Activated CD8-positive, alpha-beta memory T cell treated with anti-CD3 and anti-CD28 coated beads for 1 hour (primary cell): ENCODE data around the gene COL20A1.
A peak's percentile ranks its signal among the peaks of the same experiment; 100 is the strongest.
"Not testable (repeated sequence)": the region's sequence is repeated elsewhere in the genome, so short reads cannot be mapped to it uniquely, and the experiment has no call there.

Experiments
- DNase-seq, 2 donors: peaks; one replicate each; pipeline ENCODE4 v3.0.0-alpha.2; 2020; ENCODE audit warnings: low read depth in 1 of 2; ENCODE audit errors: extremely low read depth in 1 of 2

Gene COL20A1

DNA sequence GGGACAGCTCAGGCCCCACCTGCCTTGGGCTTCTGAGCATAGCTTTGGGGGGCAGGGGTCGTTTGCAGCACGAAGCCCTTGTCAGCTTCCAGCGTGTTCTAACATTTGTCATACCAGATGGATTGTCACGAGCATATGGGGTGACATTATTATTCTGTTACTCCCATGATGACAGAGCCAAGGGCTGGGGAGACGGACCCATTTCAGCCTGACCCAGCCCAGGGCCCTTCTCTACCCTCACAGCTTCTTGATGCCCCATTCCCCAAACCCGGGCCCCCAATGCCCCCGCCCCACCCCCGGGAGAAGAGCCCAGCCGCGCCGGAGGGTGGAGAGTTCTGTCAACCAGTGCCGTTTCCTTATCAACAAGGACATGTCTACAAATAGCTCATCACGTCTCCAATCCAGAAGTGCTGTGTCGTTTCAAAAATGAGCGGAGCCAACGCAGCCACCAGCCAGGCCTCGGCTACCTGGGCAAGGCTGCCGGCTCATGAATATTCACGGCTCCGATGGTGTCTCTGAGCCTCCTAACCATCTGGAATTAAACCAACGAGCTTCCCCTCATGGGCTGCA is 77.7 kb downstream of the COL20A1 start:
- no peak for DNase-seq

DNA sequence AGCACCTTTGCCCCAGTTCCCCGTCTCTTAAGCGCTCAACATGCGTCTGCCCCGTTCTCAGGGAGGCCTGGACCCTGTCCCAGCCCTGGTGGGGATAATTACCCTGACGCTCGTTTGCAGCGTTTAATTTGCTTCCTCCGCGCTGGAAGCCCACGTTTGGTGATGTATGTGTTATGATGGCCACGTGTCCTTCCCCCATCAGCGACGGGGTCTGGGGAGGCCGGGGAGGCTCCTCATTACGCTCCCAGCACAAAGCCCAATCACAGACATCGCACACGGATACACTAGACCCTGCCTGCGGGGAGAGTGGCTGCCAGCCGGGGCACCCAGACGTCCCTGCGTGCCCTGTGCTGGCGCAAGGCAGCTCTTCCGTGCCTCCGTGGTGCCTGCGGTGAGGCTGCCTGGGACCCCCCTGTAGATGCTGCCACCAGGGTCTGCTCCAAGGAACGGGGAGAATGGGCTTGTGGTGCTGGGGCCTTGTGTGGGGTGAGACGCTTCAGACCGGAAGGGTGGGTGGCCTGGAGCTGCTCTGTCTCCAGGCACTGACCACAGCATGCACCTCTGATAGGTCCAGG is 78.4 kb downstream of the COL20A1 start:
- no peak for DNase-seq

DNA sequence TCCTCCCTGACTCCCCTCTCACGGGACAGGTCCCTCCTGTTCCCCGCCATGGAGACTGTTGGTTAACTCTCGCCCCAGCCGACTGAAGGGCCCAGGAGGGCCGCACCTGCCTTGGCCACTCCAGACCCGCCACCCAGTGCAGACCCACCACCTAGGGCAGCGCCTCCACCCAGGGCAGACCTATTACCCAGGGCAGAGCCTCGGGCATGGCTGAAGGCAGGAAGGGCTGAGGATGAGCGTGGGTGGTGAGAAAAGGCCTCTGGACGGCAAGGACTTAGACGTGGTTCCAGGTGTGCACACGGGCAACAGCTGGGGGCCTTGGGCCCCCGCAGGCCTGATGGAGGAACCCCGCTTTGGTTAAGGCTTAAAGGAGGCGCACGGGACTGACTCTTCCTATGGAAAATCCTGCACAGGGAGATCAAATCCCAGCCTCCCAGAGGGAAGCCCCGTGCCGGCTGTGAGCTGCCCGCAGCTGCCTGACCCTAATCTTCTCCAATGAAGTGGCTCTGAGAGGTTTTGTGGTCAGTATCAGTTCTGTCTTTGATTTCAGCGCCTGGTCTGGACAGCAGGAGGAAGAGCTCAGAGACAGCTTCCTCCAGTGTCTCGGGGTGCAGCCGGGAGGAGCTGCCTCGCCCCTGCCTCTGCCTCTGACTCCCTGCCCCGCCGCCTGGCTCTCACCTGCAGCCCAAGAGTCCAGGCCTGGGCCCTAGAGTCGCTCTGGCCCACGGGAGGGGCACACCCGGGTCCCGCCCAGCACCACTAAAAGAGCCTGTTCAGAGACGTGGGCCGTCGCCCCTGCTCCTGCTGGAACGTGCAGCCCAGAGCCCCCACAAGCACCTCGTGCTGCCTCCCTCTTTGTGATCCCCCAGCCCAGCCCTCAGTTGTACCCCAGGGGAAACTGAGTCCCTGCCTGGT is 80.2 kb downstream of the COL20A1 start:
- no peak for DNase-seq

DNA sequence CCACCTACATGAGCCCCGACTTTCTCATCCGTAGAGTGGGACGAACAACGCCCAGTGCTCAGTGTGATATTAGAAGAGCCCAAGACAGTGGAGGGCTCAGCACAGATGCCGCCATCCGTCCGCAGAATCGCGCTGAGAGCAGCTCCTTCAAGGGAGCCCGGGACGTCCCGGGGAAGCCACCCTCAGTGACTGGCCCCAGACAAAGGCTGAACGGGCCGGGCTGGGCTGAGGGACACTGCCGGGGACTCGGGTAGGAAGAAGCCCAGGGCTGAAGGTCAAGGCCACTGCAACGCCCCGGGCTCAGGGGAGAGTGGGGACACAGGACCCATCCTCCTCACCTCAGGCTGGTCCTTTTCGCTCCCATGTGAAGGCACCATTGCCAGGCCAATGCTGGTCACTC is 81.0 kb downstream of the COL20A1 start:
- no peak for DNase-seq

DNA sequence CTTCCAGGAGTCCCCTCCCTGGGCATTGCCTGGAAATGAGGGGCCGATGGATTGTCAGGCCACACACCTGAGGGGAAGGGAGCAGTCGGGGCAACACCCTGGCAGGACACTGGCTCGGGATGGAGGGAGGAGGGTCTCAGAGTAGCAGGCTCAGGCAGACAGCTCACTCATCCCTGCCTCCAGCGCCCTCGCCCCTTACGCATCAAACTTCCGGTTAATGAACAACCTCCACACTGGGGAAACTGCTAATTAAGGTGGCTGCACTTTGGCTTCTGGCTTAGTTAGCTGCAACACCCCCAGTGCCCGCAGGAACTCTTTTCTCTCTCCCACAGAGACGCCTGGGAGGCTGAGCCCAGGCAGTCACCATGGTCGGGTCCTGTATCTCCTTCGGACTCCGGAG is 81.5 kb downstream of the COL20A1 start:
- DNase-seq: no peak

DNA sequence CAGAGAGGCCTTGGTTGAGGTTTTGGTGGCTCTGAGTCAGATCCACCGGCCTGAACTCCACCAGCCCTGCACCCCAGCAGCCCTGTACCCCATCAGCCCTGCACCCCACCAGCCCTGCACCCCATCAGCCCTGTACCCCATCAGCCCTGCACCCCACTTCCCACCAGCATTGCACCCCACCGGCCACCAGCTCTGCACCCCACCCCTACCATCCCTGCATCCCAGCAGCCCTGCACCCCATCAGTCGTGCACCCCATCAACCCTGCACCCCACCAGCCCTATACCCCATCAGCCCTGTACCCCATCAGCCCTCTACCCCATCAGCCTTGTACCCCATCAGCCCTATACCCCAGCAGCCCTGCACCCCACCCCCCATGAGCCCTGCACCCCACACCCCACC is 82.5 kb downstream of the COL20A1 start:
- no peak for DNase-seq

DNA sequence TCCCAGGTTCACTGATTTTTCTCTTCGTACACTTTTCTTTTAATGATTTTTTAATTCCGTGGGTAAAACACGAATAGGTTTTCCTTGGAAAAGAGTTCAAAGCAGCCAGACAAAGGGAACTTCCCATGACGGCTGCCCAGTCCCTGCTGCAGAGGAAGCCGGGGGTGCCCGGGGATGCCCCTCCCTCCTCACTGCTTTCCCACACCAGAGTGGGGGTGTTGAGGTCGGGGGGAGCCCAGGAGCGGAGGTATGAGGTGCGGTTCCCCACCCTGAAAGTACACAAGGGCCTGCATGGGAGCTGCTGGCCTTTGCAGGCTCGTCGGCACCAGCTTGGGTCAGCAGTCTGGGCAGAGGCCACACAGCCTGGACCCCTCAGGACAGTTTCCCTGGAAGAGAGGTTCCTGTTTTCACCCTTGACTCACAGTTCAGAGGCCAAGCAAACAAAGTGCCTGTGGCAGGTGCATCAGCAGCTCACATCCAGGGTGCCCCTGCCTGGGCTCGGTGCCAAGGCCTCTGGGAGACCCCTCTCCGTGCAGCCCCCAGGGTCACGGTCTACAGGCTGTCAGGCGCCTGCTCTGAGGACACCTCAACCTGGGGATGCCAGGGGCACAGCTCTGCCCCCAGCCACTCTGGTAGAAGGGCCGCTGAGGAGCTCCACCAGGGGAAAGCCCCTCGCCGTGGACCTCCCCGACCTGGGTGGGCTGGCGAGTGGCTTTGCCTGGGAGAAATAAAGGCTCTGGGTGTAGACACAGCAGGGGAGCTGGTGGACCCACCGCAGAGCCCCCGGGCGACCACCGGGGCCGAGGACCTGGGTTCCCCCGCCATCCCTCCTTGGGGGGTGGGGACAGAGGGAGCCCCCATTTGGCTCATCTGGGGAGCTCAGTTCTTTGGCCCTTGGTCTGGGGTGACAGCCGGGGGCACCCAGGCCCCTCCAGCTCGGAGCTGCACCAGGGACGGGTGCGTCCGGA is 83.6 kb downstream of the COL20A1 start:
- DNase-seq: no peak

DNA sequence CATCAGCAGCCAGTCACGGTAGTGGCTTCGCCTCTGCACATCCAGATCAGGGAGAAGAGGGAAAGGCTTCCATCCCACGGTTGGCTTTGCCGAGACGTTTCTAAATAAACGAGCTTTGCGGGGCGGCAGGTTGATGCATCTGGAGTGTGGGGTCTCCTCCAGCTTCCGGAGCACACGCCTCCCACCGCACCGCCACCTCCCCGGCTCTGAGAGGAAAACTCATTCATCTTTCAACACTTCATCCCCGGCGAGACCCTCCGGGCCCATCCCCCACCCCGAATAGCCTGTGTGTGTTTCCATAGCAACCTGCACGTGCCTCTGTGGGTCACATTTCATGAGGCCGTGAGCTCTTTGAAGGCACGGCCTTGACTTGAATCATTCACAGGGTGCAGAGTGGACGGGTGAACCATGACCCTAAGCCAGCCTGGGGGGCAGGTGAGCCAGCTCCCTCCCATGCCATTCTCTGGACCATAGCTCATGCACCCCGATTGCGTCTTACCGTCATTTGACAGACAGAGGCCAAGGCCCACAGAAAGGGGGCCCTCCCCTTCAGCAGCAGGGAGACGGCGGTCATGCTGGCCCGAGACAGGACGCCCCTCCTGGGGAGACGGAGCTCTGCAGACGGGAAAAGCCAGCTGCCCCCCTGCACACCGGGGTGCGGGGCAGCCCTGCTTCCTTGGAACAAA is 84.4 kb downstream of the COL20A1 start:
- no peak for DNase-seq

DNA sequence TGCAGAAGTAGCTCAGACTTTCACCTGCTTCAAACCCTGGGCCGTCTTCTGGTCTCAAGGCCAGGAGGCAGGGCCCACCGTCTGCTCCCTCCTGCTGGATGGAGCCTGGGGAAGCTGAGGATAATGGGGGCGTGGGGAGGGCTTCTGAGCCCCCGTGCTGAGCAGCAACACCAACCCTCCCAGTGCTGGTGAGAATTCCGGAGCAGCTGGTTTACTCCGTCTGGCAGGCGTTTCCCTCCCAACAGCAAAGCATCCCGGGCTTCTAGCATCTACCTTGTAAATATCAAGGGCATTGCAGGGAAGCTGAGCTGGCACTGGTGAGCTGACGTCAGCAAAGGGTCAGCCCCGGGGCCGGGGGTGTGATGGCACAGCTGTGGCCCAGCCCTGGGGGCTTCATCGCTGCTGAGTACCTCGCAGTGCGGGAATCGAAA is 85.0 kb downstream of the COL20A1 start:
- no peak for DNase-seq

DNA sequence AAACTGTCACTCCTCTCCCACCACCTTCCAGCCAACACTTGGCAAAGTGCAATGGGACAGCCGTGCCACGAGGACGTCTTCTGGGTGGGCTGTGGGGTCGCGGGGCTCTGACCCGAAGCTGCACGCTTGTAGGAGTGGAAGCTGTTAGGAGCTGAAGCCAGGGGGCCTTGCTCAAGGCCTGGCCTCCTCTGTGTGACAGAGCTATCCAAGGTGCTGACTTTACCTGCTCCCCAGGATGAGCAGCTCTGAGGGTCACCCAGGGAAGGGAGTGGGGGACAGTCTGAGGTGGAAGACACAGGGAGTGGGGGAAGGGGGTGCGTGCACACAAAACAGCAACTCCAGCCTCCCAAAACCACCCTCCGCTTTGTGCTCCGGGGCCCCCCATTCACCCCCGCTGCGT is 85.6 kb downstream of the COL20A1 start:
- DNase-seq: no peak

DNA sequence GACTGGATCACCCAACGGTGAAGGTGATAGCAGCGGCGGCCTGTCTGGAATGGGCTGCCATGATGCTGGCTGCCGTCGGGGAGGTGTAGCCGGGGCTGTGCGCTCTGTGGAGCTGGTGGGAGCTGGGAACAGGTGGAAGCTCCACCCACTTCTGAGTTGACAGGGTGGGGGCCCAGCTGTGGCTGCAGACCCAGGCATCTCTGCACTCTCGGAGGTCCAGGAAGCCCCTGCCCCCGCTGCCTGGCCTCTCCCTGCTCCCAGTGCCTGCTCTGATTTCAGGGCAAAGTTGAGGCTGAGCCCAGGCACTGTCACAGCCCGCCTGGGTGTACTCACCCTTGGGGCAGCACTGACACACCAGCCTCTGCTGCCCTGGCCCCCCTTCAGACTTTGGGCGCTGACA is 86.3 kb downstream of the COL20A1 start:
- no peak for DNase-seq

DNA sequence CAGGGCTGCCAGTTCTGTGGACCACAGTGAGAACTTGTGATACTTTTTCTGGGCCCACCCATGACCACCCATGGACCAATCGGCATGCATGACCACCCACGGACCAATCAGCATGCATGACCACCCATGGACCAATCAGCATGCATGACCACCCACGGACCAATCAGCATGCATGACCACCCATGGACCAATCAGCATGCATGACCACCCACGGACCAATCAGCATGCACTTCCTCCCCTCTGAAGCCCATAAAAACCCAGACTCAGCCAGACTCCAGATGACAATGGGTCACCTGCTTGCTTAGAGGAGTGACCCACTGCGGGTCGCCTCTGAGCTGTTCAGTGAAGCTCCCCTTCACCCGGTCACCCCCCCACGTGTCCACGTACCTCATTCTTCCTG is 86.9 kb downstream of the COL20A1 start:
- DNase-seq: not testable (repeated sequence)

DNA sequence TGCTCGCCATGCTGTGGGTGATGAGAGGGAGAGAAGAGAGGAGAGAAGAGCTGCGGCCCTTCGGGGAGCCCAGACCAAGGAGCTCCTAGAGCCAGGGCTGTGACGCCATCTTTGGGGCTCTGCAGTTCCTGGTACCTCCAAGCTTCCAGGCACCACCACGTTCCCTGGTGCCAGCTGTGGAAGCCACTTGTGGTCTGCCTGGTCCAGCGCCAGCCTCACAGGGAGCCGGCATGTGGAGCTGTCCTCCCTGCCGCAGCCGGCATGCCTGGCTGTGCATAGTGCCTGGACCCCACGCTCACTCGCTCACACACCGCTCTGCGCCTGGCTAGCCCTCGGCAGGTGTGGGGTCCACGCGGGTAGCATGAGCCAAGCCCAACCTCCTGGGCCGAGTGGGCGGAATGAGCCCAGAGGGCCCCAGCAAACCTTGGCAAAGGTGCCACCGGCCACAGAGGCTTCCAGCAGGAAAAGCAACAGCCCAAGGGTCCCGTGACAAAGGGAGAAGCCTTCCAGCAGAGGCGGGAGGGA is 87.4 kb downstream of the COL20A1 start:
- no peak for DNase-seq

DNA sequence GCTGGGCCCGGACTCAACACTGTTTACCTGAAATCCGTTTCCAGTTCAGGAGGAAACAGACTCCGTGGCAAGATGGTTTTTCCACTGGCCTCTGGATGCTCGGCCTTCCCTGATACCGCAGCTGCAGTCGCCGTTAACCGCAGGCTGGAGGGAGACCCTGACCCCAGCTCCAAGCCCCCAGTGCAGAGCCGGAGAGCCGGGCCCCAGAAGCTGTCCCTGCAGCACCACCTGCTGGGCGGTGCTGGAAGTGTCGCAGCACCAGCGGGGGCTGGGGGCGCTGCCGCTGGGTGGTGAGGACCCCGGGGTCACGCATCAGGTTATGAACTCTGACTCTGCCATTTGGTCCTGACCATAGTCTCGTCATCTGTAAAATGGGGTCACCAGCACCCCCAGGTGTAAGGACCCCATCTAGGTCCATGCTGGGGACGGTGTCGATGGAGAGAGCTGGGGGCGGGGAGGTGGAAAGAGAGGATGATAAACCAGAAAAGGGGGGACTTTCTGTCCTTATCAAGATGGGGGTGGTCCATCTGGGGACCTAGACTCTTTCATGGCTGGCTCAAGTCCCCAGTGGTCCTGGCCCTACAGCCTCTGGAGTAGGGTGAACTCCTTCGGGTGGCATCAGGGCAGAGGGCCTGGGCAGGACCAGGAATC is 88.9 kb downstream of the COL20A1 start:
- DNase-seq: peak in 1 of 2 donors; percentile 14

DNA sequence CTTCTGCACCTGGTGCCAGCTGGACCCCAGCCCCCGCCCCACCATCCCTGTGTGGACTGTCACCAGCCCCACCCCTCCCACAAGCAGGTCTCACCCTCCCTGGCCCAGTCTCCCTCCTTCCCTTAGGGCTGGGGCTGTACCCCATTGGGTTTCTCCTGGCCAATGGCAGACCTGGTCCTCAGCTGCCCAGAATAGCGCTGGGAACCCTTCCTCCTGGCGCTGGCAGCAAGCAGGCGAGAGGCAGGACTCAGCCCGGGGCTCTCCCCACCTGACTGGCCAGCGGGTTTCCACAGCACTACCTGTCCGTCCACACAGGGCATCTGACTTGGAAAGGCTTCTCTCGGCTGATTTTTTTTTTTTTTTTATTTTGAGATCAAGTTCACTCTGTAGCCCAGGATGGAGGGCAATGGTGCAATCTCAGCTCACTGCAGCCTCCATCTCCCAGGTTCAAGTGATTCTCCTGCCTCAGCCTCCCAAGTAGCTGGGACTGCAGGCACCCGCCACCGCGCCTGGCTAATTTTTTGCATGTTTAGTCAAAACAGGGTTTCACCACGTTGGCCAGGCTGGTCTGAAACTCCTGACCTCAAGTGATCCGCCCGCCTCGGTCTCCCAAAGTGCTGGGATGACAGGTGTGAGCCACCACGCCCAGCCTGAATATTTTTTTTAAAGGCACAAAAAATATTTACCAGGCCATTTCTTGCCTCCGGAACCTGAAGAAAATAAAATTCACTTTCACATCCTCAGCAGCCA is 89.7 kb downstream of the COL20A1 start:
- DNase-seq: no peak

DNA sequence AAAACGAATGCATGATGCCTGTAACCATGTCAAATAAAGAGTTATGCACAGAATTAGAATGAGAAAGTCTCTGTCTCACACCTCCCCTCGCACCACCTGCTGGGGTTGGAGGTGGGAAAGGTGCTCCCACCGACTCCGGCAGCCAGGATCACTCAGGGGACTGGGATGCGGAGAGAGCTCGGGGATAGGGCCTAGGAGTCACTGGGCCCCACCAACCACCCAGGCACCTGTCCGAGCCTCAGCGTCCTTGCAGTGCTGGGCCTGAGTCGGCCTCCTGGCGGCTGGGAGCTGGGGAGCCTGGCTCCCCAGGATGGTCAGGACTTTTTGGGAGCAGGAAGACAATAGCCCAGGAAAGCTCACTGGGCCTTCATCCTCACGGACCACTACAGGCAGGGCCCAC is 90.6 kb downstream of the COL20A1 start:
- no peak for DNase-seq

DNA sequence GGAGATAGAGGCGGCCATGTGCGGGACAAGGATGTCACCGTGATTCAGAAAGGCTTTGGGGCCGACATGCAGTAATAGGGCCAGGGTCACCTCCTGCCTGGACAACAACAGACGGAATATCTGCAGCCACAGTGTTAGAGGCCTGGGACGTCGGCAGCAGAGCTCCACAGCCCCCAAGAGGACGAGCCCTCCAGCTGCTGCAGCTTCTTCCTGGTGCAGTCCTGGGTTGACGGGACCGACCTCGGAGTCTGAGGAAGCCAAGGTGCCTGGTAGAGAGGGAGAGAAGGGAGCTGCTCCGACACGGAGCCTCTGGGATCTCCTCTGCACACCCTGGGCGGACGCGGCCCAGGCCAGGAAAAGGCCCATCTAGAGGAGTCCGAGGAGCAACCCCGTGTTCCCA is 91.3 kb downstream of the COL20A1 start:
- no peak for DNase-seq
